Pancreas (tissue), 10 donors: ENCODE measurements around the gene AP5S1. TPM values are rescaled to one million over a fixed set of nuclear protein-coding genes. Genes with fewer than 3 reads are reported as not detected.

Experiments used
- ATAC-seq, 4 donors: fragments of 200-7000 bp; cut with Tn5 transposase; one replicate each; pipeline versions ENCODE4 v1.8.0 to v1.9.1; 2020; ENCODE audit warnings: mild to moderate bottlenecking in 4 of 4, moderate library complexity in 4 of 4
- DNase-seq, 6 donors: peaks; one replicate each; pipeline ENCODE4 v3.0.0-alpha.2; 2020
- FAIRE-seq: peaks from 2 replicates; lab custom pipeline; 2012; peaks lifted over from hg19 to GRCh38; lab: Jason Lieb, UNC
- H3K27ac ChIP-seq, 4 donors: fragments of 200-600 bp; sonication (generic); 1 replicate in 3 of 4; 2 replicates in 1 of 4; pipeline versions ENCODE4 v1.5.0 to v1.8.0; 2020
- H3K27me3 ChIP-seq, 4 donors: fragments of 200-600 bp; one replicate each; pipeline ENCODE4 v1.8.0; 2021
- H3K36me3 ChIP-seq, 3 donors: fragments of 200-600 bp; sonication (generic) in 1 of 3; one replicate each; pipeline versions ENCODE4 v1.5.0 to v1.8.0; 2020 to 2021
- H3K4me1 ChIP-seq, 3 donors: fragments of 200-600 bp; one replicate each; pipeline ENCODE4 v1.8.0; 2021
- H3K4me3 ChIP-seq, 4 donors: fragments of 200-600 bp; sonication (generic) in 2 of 4; one replicate each; pipeline versions ENCODE4 v1.5.0 to v1.8.0; 2020 to 2021
- H3K9me3 ChIP-seq, 4 donors: fragments of 200-600 bp; one replicate each; pipeline ENCODE4 v1.8.0; 2021
- WGBS, 2 donors: extraction: QIAGEN DNeasy Blood & Tissue Kit; methylation state at CpG; one replicate each; pipeline ENCODE4 v1.1.7; 2013; 5-methylcytosine and 5-hydroxymethylcytosine counted together
- intact Hi-C, 3 donors: fragments of 100-400 bp; cut with DNase I; formaldehyde crosslinking; loops; one replicate each; pipeline versions ENCODE4 v1.11.1 to v1.14.2; 2022
- polyA plus RNA-seq, 2 donors: library from polyadenylated mRNA; stranded (reverse); fragments of 200-250 nt; gene quantifications; one replicate each; pipeline ENCODE4 v1.2.3, GENCODE V29; 2013
- total RNA-seq, 6 donors: library from RNA; stranded (reverse); fragmentation: NEBNext Ultra II Directional in 4 of 6; extraction: Animal tissue kit (Norgen Biotek cat#: 25700) in 4 of 6; gene quantifications; one replicate each; pipeline versions ENCODE4 v1.2.1 to v1.2.4, GENCODE V29; 2021 to 2023
- TF ChIP-seq, protein P1 (sequence below), 4 donors: fragments of 200-600 bp; sonication (generic) in 3 of 4; IDR thresholded peaks; one replicate each; pipeline versions ENCODE4 v1.5.0 to v1.8.0; 2021; ENCODE audit warnings: antibody characterized with exemption in 4 of 4
- donor health status: healthy with polysubstance abuse.
- donor health status: DM: no; HTN: no; CAD: no; lungs with moderate emphysema.
- donor health status: DM: no; HTN: no; CAD: no.
- donor health status: control.
- donor health status: control.
- donor health status: Bipolar disorder and iron deficiency.
- donor health status: DM: yes; HTN: yes; CAD: no.
- donor health status: DM: no; HTN: no; CAD: no.
- donor health status: DM: no; HTN: no; CAD: no.
- donor health status: DM: yes; HTN: yes; CAD: no.

The AP5S1 gene
- total and polyA plus RNA-seq, 8 donors, result 4.7 to 7.9 (median 6.8) TPM

DNA sequence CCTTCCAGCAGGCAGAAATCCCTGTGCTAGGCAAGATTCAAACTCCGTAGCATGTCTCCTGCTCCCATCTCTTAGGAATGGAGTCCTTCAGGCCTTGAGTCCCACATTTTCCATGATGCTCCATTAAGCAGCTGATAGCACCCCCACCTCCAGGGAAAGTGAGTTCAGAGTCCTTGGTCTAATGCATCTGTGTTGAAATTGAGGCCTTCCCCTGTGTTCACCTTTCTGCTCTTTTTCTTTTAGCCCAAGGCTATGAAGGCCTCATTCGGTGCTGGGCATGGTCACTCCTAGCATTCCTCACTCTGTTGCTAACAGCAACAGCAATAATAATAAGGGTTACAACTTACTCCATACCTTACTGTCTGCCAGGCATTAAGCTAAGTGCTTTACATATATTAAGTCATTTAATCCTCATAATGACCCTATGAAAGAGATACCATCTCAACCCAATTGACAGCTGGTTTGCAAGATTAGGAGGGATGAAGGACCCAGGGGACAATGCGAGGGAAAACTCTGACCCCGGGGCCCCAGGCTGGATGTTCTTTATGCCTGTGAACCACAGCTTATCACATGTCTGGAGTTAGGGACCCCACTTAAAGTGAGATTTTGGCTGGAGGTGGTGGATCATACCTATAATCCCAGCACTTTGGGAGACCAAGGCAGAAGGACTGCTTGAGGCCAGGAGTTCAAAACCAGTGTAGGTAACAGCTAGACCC lies 51.4 kb downstream of the AP5S1 start:
- H3K27me3 ChIP-seq, result no peaks in the 10 kb centered on the region
- no peaks in the 10 kb centered on the region for H3K9me3 ChIP-seq
- no peak overlapping the region for H3K27ac ChIP-seq
- no peaks in the 10 kb centered on the region for H3K4me1 ChIP-seq
- intact Hi-C loops, result no loop called here
- peaks cover 0 to 3% (median 0%) of the 10 kb centered on the region in 3 donors for H3K36me3 ChIP-seq
- 90 to 92% methylated on average over 4 of the region's 4 CpGs for WGBS, 2 donors
- FAIRE-seq, result no peak
- TF ChIP-seq, protein P1, sequence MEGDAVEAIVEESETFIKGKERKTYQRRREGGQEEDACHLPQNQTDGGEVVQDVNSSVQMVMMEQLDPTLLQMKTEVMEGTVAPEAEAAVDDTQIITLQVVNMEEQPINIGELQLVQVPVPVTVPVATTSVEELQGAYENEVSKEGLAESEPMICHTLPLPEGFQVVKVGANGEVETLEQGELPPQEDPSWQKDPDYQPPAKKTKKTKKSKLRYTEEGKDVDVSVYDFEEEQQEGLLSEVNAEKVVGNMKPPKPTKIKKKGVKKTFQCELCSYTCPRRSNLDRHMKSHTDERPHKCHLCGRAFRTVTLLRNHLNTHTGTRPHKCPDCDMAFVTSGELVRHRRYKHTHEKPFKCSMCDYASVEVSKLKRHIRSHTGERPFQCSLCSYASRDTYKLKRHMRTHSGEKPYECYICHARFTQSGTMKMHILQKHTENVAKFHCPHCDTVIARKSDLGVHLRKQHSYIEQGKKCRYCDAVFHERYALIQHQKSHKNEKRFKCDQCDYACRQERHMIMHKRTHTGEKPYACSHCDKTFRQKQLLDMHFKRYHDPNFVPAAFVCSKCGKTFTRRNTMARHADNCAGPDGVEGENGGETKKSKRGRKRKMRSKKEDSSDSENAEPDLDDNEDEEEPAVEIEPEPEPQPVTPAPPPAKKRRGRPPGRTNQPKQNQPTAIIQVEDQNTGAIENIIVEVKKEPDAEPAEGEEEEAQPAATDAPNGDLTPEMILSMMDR (IDR thresholded peaks at IDR 0.05), result no peak
- no peak for ATAC-seq
- DNase-seq, result no peak
- no peak overlapping the region for H3K4me3 ChIP-seq

DNA sequence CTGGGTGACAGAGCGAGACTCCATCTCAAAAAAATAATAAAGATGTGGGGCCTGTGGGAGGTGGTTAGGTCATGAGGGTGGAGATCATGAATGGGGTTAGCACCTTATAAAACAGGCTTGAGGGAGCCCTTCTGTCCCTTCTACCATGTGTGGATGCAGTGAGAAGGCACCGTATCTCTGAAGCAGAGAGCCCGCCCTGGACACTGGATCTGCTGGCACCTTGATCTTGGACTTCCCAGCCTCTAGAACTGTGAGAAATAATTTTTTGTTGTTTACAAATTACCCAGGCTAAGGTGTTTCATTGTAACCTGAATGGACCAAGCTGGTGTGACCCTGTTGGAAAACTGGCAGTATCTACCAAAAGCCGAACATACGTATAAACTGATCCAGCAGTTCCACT lies 53.2 kb downstream of the AP5S1 start:
- no peak overlapping the region for H3K27ac ChIP-seq
- no peak for ATAC-seq
- intact Hi-C loops, result no loop called here
- FAIRE-seq, result no peak
- no peak overlapping the region for H3K4me3 ChIP-seq
- 99% methylated on average over 5 of the region's 5 CpGs for WGBS, 2 donors
- TF ChIP-seq, protein P1 (IDR thresholded peaks at IDR 0.05), result no peak
- DNase-seq, result no peak
- no peaks in the 10 kb centered on the region for H3K4me1 ChIP-seq
- H3K27me3 ChIP-seq, result no peaks in the 10 kb centered on the region
- H3K36me3 ChIP-seq, result no peaks in the 10 kb centered on the region
- no peaks in the 10 kb centered on the region for H3K9me3 ChIP-seq

DNA sequence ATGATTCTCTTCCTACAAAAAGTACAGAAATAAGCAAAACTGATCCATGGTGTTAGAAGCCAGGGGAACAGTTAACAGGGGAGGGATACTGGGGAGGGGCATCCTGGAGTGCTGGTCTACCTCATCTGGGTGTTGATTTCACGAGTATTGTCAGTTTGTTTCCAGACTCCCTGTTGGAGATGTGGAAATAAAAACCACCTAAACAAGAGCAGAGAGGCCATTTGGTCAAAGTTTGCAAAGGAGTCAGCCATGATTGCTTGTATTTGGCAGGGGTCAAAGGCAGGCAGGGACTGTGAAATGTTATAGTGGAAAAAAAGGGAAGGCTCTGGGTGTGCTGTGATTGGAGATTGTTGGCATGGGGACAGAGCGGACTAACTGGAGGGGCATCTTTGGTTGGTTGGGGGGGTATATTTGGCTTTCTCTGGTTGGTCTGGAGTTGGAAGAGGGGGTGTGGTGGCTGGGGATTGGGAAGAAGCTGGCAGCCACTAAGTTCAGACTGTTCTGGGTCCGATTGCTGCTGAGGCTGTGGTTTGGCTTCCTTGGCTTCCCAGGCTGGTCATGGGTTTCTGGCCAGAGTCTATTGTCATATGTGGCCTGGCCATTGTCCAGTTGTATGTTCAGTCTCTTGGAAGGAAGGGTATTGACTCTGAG lies 54.0 kb downstream of the AP5S1 start:
- DNase-seq, result no peak

GRCh38 chr20:3875378-3875974 lies 55.1 kb downstream of the AP5S1 start:
- H3K27me3 ChIP-seq, result no peaks in the 10 kb centered on the region
- H3K9me3 ChIP-seq, result no peaks in the 10 kb centered on the region
- no peak overlapping the region for H3K27ac ChIP-seq
- FAIRE-seq (no peak), ATAC-seq (peak in 1 of 4 donors; percentile 16), DNase-seq (no peak)
- intact Hi-C loops, result no loop called here
- no peaks in the 10 kb centered on the region for H3K36me3 ChIP-seq
- TF ChIP-seq, protein P1 (IDR thresholded peaks at IDR 0.05), result no peak
- no peak overlapping the region for H3K4me3 ChIP-seq
- WGBS, 2 donors, result 83 to 86% methylated on average over 9 of the region's 9 CpGs
- no peaks in the 10 kb centered on the region for H3K4me1 ChIP-seq

More for the DNA sequence above, 54.0 kb downstream of the AP5S1 start:
- Histone ChIP-seq H3K4me1 (no peaks in the 10 kb centered on the region), H3K36me3 (no peaks in the 10 kb centered on the region), H3K27ac (no peak overlapping the region), H3K4me3 (no peak overlapping the region), H3K27me3 (no peaks in the 10 kb centered on the region), H3K9me3 (no peaks in the 10 kb centered on the region)
- no peak for ATAC-seq
- FAIRE-seq, result no peak
- TF ChIP-seq, protein P1 (IDR thresholded peaks at IDR 0.05), result no peak
- 64 to 86% methylated on average over 3 of the region's 3 CpGs for WGBS, 2 donors
- intact Hi-C loops, result no loop called here
